Endothelial cell (in vitro differentiated cells): Measurements from ENCODE around the gene RASA3. TPM values are rescaled to one million over a fixed set of nuclear protein-coding genes. Genes with fewer than 3 reads are reported as not detected.

Experiments used
- DNase-seq: peaks from one replicate; pipeline ENCODE4 v3.0.0; 2021; ENCODE audit warnings: low spot score
- H3K27ac Mint-ChIP-seq: one replicate; pipeline ENCODE4 v1.8.0; 2021; ENCODE audit warnings: mixed read lengths, inconsistent platforms; ENCODE audit not compliant: unreplicated experiment
- H3K27me3 Mint-ChIP-seq: one replicate; pipeline ENCODE4 v1.8.0; 2021; ENCODE audit warnings: mild to moderate bottlenecking, moderate library complexity, mixed read lengths, inconsistent platforms; ENCODE audit not compliant: unreplicated experiment
- H3K36me3 Mint-ChIP-seq: one replicate; pipeline ENCODE4 v1.8.0; 2021; ENCODE audit warnings: mild to moderate bottlenecking, low read depth, mixed read lengths, inconsistent platforms; ENCODE audit not compliant: unreplicated experiment
- H3K4me1 Mint-ChIP-seq: one replicate; pipeline ENCODE4 v1.8.0; 2021; ENCODE audit warnings: mild to moderate bottlenecking, mixed read lengths, inconsistent platforms; ENCODE audit not compliant: unreplicated experiment
- H3K4me3 Mint-ChIP-seq: one replicate; pipeline ENCODE4 v1.8.0; 2021; ENCODE audit warnings: mild to moderate bottlenecking, mixed read lengths, inconsistent platforms; ENCODE audit not compliant: unreplicated experiment
- H3K9me3 Mint-ChIP-seq: one replicate; pipeline ENCODE4 v1.8.0; 2021; ENCODE audit warnings: mixed read lengths, inconsistent platforms; ENCODE audit not compliant: unreplicated experiment
- total RNA-seq: library from RNA; stranded (reverse); fragmentation: NEBNext Ultra II Directional; extraction: Animal tissue kit (Norgen Biotek cat#: 25700); gene quantifications from one replicate; pipeline ENCODE4 v1.2.1, GENCODE V29; 2021; ENCODE audit not compliant: unreplicated experiment
- TF ChIP-seq, protein P1 (sequence below): fragments of 200-600 bp; sonication (generic); IDR thresholded peaks from one replicate; pipeline ENCODE4 v1.5.0; 2021; ENCODE audit warnings: antibody characterized with exemption; ENCODE audit not compliant: unreplicated experiment

The RASA3 gene
- total RNA-seq, 1 donor from 2014 or later: 34.0 TPM

DNA sequence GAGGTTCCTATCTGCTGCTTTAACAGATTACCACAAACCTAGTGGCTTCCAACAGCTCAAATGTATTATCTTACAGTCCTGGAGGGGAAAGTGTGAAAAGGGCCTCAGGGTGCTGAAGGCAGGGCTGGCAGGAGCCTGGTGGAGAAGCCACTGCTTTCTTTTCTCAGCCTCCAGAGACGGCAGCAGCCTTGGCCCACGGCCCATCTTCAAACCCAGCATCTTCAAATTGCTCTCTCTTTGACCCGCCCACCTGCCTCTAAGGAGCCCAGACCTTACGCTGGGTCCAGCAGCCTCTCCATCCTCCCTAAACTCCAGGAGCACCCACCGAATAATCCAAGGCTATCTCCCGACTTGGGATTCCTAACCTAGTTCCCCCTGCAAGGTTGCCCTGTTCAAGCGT, 194.2 kb downstream of the RASA3 start:
- TF ChIP-seq, protein P1, sequence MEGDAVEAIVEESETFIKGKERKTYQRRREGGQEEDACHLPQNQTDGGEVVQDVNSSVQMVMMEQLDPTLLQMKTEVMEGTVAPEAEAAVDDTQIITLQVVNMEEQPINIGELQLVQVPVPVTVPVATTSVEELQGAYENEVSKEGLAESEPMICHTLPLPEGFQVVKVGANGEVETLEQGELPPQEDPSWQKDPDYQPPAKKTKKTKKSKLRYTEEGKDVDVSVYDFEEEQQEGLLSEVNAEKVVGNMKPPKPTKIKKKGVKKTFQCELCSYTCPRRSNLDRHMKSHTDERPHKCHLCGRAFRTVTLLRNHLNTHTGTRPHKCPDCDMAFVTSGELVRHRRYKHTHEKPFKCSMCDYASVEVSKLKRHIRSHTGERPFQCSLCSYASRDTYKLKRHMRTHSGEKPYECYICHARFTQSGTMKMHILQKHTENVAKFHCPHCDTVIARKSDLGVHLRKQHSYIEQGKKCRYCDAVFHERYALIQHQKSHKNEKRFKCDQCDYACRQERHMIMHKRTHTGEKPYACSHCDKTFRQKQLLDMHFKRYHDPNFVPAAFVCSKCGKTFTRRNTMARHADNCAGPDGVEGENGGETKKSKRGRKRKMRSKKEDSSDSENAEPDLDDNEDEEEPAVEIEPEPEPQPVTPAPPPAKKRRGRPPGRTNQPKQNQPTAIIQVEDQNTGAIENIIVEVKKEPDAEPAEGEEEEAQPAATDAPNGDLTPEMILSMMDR: no peak
- Mint-ChIP-seq H3K27ac (peak overlapping the region; percentile 13), H3K27me3 (peaks cover 6% of the 10 kb centered on the region), H3K9me3 (no peaks in the 10 kb centered on the region), H3K4me1 (peaks cover 23% of the 10 kb centered on the region), H3K36me3 (peaks cover 9% of the 10 kb centered on the region), H3K4me3 (no peak overlapping the region)
- no peak for DNase-seq

DNA sequence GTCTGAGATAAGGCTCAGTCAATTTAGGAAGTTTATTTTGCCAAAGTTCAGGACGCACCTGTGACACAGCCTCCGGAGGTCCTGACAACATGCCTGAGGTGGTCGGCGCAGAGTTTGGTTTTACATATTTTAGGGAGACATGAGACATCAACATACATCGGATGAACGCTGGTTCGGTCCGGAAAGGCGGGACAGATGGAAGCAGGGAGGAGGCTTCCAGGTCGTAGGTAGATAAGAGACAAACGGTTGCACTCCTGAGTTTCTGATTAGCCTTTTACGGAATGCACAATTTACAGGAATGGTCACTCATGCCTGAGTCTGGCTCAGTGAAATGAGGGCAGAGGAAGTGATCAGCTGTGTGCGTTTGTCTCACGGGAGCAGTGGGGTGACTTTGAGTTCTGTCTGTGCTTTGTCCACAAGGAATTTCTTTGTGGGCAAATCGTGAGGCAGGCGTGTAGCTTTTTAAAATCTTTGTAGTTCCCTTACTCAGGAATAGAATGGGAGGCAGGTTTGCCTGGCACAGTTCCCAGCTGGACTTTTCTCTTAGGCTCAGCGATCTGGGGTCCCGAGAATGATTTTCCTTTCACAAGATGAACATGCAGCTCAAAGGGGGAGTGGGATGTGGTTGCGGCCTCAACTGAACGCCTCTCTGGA, 194.8 kb downstream of the RASA3 start:
- H3K27ac Mint-ChIP-seq: peak overlapping the region; percentile 49
- H3K27me3 Mint-ChIP-seq: peaks cover 2% of the 10 kb centered on the region
- no peak overlapping the region for H3K4me3 Mint-ChIP-seq
- peaks cover 6% of the 10 kb centered on the region for H3K36me3 Mint-ChIP-seq
- H3K4me1 Mint-ChIP-seq: peaks cover 23% of the 10 kb centered on the region
- no peak for DNase-seq
- H3K9me3 Mint-ChIP-seq: no peaks in the 10 kb centered on the region
- TF ChIP-seq, protein P1: no peak

DNA sequence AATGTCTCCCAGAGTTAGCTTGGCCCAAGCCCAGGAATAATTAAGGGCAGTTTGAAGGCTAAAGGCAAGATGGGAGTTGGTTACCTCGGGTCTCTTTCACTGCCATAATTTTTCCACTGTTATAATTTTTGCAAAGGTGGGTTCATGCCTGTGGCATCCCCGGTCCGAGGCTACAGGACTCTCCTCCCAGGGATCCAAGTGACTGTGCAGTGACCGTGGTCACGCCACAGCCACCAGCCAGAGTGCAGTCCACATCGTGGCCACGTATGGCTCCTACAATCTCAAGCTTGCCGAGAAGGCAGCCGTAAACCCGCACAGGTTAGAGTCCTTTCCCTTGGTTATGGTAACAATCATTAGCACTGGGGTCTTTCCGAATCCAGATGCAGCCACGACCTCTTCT, 195.3 kb downstream of the RASA3 start:
- DNase-seq: no peak
- peaks cover 4% of the 10 kb centered on the region for H3K36me3 Mint-ChIP-seq
- no peaks in the 10 kb centered on the region for H3K9me3 Mint-ChIP-seq
- H3K27me3 Mint-ChIP-seq: peaks cover 2% of the 10 kb centered on the region
- TF ChIP-seq, protein P1: no peak
- peaks cover 23% of the 10 kb centered on the region for H3K4me1 Mint-ChIP-seq
- H3K27ac Mint-ChIP-seq: peak overlapping the region; percentile 49
- no peak overlapping the region for H3K4me3 Mint-ChIP-seq

DNA sequence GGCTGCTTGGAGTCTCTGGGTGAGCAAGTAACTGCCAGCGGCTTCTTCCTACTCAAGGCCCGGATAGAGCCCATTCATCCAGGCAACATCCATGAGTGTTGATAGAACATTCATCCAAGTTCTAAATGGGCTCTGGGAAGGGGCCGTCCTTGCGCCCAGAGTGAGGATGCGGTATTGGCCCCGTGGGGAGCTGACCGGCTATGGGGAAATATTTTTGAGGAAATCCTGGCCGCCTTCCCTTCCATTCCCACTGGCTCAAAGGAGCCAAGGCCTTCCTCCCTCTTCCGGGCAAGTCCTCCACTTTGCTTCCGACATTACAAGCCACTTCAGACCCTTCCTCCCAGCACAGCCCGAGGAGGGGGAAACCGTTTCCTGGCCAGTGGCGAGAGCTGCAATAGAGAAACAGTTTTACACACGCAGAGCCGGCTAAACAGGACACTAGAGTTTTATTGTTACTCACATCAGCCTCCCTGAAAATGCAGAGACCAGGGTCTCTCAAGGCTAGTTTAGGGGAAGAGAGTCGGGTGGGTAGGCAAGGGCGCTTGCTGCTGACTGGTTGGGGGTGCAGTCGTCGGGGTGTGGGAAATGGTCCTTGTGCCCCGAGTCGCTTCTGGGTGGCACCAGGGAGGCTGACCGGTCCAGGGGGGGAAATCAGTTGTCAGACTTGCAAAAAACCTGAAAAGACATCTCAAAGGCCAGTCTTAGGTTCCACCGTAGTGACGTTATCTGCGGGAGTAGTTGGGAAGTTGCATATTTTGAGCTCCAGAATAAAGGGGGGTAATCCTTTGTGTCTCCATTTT, 196.1 kb downstream of the RASA3 start:
- H3K27ac Mint-ChIP-seq: no peak overlapping the region
- H3K36me3 Mint-ChIP-seq: no peaks in the 10 kb centered on the region
- peaks cover 23% of the 10 kb centered on the region for H3K4me1 Mint-ChIP-seq
- TF ChIP-seq, protein P1: no peak
- H3K27me3 Mint-ChIP-seq: peaks cover 2% of the 10 kb centered on the region
- DNase-seq: no peak
- H3K4me3 Mint-ChIP-seq: no peak overlapping the region
- H3K9me3 Mint-ChIP-seq: no peaks in the 10 kb centered on the region
